NOMO-1 treated with dmso at 0.1 percent for 144 hours (cell line): ENCODE data around the gene LSG1.

Source experiments
- DNase-seq: peaks from one replicate; lab custom pipeline; 2025; ENCODE audit not compliant: unreplicated experiment; lab: John Stamatoyannopoulos, UW

Gene LSG1

GRCh38 chr3:194671900-194672808 lies at the start of gene LSG1:
Gene LSG1 (minus strand): TSS chr3:194672191. CDS start chr3:194672162, 29 bp downstream.
- DNase-seq: peak; percentile 96

- no peak for DNase-seq
These were observed 48.1 kb upstream of the LSG1 start for GRCh38 chr3:194720048-194720447.

DNA sequence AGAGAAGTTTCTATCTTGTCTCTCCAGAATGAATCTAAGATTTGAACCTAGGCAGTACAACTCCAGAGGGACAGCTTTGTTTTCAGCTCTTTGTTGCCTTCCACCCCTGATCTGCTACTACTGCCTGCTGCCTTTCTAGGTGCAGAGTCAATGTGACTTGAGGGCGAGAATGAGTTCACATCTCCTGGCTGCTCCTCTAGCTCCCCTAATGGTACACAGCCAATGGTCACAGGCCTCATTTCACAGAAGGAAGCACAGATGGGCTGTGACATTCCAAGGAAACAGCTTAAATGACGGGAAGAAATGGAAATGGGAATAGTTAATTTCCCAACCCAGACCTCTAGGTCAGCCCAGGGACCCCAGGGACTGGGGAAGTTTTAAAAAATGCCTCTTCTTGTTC lies 46.1 kb upstream of the LSG1 start:
- DNase-seq: no peak

- no peak for DNase-seq
These were observed 43.2 kb upstream of the LSG1 start for GRCh38 chr3:194715022-194715800.

GRCh38 chr3:194714564-194714963 lies 42.6 kb upstream of the LSG1 start:
- DNase-seq: no peak

GRCh38 chr3:194714137-194714455 lies 42.1 kb upstream of the LSG1 start:
- no peak for DNase-seq

DNA sequence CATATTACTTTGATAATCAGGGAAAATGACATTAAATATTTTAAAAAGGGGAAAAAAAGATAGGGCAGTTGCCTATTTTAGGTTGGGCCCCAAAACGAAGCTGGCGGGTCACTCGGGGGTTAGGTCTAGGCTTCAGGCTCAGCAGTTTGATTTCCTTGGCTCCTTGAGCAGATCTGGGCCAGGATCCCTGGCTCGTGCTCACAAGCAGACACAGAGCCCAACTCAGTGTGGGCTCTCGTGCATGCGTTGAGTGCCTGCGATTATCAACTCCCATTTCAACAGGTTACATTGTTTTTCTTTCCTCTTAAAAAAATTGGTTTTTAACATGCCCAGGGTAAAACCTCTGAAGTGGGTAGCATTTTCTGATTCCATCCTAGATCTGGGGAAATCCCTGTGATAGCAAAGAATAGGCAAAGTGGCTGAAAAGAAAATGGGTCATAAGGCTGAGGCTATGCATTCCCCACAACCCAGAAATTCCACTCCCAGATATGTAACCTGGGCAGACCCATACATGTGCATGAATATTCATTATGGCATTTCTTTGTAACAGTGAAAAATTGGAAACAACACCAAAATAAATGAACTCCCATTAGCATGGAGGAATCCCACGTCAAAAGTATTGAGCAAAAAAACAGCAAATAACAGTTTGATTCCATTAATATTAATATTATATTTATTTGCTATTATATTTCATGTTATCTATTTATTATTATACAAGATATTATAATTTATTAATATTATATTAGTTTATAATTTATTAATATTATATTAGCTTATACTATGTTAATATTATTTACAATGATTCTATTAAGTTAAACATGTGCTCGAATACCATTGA lies 41.5 kb upstream of the LSG1 start:
- no peak for DNase-seq

GRCh38 chr3:194711913-194712312 lies 39.9 kb upstream of the LSG1 start:
- DNase-seq: no peak

DNA sequence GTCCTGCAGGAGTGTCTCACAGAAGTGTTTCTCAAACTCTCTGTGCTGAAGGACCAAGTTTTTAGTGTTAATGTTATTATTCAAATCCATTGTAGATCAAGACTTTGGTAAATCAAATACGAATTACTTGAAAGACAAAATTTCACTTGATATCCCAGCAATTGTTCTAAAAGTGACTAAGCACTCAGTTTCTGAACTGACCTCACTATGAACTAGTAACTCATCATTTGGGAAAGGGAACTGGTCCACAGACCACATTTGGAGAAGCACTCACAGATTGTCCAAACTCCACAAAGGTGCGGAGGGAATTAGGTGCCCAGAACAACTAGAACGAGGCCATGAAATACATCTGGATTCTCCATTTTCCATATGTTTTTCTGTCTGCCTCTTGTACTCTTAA lies 39.3 kb upstream of the LSG1 start:
- DNase-seq: no peak

DNA sequence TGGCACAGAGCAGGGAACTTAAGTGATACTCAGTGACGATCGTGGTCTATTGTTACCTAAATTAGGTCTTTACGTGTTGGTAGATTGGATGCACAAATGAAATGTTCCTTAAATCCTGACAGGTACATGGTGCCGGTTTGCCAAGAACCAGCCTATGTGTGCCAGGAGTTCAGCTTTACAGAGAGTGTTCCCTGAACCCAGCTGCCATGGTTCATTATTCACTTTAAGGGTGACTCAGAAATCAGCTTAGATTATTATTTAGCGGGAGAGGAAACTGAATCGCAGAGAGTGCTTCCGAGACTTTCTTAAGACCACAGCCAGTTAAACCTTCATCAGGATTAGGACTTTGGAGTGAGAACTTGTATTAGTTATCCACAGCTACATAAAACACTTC lies 35.2 kb upstream of the LSG1 start:
- no peak for DNase-seq

GRCh38 chr3:194705761-194706160 lies 33.8 kb upstream of the LSG1 start:
- DNase-seq: no peak

- no peak for DNase-seq
These were observed 33.2 kb upstream of the LSG1 start for GRCh38 chr3:194705227-194705626.

DNA sequence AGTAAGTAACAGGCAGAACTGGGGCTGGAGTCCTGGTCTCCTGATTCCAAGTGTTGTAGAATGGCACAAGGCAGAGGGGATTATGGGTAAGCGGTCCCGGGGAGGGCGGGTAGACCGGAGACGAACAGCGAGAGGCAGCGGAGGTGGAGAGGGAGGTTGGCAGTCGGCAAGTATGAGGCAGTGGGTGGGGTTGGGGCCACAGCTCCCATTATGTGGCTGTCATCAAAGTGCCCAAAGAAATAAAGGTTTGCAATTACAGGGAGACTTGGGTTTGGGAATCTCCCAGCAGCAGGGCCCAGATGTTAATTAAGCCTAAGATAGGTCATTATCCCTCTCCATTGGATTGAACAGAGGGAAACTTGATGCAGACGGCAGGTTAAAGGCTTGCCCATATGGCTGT lies 30.6 kb upstream of the LSG1 start:
- no peak for DNase-seq

GRCh38 chr3:194696702-194697101 lies 24.7 kb upstream of the LSG1 start:
- DNase-seq: no peak

GRCh38 chr3:194691481-194692283 lies 19.7 kb upstream of the LSG1 start:
- DNase-seq: no peak

DNA sequence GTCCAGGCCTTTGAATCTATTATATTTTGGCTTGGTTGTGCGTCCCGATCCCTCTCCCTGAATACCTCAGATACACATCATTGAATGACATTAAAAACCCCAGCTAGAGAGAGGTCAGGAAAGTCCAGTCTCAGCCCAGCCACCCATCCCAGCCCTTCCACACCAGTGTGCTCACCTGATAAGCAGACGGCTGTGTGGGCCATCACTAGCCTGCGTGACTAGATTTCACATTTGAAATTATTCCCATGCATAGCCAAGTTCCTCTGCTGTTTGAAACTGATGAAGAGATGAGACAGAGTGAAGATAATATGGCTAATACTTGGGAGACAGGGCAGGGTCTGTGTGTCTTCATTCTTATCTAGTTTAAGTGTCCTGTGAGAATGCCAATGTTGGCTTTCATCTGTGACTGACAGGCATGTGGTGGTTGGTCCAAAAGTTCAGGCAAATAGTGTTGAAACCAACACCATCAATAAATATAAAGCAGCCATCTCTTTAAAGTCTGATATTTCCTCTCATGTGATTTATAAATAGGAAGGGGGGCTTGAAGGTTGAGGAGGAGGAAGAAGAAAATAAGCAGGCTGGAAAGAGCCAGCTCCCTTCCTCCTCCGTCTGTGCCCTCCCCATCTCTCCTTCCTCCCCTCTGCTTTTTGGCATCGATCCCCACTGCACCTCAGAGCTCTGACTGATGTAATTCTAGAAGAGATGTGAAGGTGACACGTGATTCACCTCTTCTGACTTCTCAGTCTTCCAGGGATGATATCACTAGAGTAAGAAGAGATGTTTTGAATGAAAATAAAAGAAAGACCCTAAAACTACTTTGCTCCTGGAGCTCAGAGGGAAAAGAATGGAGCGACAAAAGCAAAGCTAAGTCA lies 18.7 kb upstream of the LSG1 start:
- DNase-seq: no peak

DNA sequence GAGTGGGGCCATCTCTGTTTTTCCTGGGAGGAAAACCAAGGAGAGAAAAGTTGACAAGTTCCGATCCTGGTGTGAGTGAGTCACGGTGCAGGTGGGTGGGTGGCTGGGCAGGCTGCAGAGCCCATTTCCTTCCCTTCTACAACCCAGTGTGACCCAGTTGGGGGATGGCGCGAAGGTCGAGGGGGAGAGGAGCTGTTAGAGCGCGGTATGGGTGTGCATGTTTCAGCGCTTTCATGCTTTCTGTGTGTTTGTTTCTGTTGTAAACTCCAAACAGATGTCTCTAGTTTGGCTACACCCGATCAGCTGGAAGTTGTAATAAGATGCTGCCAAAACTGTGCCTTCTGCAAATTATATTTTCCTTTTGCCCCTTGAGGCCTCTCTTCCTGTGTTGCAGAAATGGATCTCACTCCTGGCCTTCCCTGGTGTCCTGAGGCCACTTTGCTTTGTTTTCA lies 17.5 kb upstream of the LSG1 start:
- no peak for DNase-seq

DNA sequence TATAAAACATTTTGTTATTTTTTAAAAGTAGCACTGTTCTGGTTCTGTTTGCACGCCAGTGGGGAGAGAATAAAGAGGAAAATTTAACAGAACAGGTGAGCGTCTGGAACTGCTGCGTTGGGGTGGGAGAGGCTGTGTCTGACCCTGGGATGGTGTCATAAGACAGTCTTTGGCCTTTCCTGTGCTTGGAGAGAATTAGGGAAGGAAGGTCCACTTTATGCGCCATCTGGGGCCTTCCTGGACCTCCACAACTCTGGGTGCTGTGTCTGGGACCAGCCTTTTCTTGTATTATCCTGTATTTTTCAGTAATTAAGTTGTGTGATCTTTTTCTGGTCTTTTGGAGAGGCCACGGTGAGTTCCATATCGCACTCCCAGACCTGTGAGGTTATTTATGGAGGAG lies 17.0 kb upstream of the LSG1 start:
- DNase-seq: no peak

- peak; percentile 68 for DNase-seq
These were observed 16.3 kb upstream of the LSG1 start for GRCh38 chr3:194688200-194688740.
